Fibroblast of gingiva (primary cell): ENCODE measurements around the gene FSCN2.

ENCODE experiments used
- DNase-seq: peaks from one replicate; pipeline ENCODE4 v3.0.0-alpha.2; 2011; ENCODE audit warnings: low read depth

The FSCN2 gene

GRCh38 chr17:81558115-81558468 is 29.9 kb downstream of the FSCN2 start:
- DNase-seq, result no peak

DNA sequence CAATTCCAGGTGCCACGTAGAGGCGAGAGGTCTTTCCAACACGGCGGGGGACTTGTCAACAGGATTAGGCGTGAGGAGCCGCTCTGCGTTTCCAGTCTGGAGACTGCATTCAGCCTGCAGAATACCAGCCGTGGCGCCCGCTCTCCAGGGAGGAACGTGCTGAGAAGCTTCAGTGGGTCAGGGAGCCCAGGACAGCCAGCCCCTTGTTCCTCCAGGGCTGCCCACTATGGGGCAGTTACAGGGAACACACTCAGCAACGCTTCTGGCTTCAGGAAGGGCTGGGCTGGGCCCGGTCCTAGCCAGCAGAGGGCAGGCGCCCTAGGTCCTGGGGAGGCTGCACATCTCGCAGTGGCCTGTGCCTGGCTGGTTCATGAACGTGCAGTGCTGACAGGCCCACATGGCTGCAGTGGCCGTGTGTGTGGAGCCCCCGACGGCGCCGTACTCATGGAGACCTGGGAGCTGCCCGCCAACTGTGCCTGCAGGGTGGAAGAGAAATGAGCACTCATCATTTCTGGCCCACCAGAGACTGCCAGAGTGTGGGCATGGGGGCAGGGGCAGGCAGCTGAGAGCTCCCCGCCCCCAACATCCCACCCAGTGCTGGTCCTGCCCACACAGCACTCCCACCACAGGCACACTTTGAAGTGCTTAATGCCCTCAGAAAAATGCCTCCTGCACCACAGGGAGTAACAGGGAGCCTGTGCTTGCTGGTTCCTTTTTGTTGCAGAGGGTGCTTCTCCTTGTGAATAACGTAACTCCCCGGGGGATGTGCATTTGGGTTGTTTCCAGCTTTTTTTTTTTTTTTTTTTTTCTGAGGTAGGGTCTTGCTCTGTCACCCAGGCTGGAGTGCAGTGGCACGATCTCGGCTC is 31.0 kb downstream of the FSCN2 start:
- DNase-seq, result no peak

DNA sequence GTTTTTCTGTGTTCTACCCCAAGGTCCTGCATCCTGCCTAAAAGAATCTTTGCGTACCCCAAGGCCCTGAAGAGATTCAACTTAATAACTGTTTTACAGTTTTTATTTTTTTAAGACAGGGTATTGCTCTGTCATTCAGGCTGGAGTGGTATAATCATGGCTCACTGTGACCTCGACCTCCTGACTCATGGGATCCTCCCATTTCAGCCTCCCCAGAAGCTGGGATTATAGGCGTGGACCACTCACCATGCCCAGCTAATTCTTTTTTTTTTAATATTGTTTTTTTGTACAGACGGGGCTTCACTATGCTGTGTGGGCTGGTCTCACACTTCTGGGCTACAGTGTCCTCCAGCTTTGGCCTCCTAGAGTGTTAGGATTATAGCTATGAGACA is 33.3 kb downstream of the FSCN2 start:
- no peak for DNase-seq

DNA sequence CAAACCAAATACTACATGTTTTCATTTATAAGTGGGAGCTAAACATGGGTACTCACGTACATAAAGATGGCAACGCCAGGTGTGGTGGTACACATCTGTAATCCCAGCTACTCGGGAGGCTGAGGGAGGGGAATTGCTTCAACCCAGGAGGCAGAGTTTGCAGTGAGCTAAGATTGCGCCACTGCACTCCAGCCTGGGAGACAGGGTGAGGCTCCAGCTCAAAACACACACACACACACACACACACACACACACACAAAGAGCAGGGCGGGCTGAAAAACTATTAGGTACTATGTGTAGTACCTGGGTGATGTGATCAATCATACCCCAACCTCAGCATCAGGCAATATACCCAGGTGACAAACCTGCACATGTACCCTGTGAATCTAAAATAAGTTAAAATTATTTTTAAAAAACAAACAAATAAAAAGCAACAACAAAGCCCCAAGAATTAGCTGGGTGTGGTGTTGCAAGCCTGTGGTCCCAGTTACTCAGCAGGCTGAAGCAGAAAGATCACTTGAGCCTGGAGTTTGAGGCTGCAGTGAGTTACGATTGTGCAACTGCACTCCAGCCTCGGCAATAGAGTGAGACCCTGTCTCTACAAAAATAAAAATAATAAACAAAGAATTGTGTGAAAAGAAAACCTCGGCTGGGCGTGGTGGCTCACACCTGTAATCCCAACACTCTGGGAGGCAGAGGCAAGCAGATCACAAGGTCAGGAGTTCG is 35.8 kb downstream of the FSCN2 start:
- peak; percentile 90 for DNase-seq

GRCh38 chr17:81564778-81565177 is 36.6 kb downstream of the FSCN2 start:
- no peak for DNase-seq

DNA sequence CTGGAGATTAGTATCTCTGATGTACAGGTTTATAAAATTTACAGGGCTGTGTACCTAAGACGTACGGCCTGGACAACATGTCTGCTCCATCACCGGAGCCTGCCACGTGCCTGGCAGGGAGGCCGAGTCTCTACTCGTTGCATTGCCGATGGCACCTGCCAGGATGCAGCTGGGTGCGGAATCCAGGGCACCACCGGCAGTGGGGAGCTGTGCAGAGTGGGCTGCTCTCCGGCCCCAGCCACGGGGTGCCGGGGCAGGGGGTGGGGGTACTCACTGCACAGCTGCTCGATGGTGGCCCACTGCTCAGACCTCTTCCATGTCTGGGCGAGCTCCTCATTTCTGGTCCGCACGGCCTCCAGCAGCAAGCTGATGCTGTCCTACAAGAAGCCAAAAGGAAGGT is 37.1 kb downstream of the FSCN2 start:
- DNase-seq, result no peak

DNA sequence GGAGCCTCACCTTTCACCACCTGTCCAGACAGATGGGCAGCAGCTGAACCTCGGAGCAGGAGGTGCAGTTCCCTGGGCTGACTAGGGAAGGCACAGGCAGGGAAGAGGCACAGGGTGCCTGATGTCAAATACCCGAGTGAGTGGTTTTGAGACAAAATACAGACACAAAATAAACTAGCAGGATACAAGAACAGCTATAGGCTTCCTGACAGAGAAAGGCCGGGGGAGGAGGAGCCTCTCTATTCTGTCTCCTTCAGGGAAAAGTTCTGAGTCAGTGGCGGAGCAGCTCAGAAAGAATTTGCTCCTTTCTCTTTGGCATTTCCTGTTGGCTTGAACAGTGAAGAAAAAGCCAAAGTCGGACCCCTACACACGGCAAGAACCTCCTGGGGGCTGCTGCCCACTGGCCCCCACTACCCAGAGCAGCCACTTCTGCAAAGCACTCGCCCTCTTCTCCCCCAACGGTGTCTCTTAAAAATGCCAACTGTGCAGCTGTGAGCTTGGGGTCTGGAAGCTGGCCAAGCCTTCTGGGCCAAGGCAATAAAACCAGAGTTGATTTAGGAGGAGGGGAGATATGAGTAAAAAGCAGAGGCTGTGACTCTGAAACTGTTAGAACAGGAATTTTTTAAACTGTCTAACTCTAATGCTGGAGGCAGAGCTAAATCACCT is 38.4 kb downstream of the FSCN2 start:
- peak; percentile 86 for DNase-seq

DNA sequence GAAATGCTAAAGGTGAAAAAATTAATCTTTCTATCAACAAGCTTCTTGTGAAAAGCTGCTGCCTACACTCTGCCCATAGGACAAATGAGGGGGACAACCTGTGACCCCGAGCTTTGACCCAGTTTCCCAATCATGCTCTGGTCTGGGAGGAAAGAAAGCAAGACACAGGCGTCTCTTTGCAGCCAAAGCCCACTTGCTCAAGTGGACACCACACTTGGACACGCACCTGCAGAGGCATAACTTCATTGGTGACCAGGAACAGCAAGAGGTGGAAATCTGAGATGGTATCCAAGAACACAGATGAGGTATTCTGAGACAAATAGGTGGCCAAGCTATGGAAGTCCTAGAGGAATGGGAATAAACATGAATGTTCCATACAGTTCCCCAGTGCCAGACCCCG is 39.0 kb downstream of the FSCN2 start:
- DNase-seq, result no peak

GRCh38 chr17:81568416-81568815 is 40.2 kb downstream of the FSCN2 start:
- DNase-seq, result no peak

DNA sequence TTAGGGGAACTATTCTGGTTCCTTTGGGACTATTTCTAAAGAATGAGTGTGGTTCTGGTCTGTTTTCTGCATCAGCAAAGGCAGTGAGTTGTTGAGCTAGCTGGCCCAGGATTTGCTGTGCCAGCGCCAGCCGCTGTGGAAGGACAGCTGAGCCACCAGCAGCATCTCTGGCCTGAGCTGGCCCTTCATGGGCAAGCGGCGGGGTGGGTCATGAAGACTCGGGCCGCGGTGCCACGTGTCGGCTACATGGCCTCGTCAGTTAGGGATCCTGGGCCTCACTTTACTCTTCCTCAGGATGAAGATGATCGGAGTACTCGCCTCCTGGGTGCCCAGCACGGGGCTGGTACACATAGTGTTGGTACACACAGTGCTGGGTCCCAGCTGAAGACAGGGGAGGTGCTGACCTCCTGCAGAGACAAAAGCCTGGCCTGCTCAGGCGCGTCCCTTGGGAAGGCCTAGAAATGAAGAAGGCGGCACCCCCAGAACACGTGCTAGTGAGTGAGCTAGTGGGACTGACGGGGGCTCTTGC is 41.9 kb downstream of the FSCN2 start:
- no peak for DNase-seq

DNA sequence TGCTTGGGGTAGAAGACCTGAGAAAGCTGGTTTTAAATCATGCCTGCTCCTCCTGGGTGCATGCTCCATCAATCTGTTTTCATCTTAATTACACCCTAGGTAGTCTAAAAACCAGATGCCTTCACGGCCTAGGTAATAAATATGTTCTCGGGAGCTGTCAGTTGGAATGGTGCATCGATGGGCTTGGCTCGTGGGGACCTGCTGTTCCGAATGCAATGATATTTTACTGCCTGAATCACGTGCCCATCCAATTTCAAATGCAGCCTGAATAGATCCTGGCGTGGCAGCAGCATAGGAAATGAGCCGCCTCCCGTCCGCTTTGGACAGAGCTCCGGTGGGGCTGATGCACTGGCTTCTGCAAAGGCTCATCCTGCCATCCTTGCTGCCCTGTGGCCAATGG is 42.8 kb downstream of the FSCN2 start:
- DNase-seq, result no peak

GRCh38 chr17:81572563-81573168 is 44.5 kb downstream of the FSCN2 start:
- DNase-seq, result no peak

DNA sequence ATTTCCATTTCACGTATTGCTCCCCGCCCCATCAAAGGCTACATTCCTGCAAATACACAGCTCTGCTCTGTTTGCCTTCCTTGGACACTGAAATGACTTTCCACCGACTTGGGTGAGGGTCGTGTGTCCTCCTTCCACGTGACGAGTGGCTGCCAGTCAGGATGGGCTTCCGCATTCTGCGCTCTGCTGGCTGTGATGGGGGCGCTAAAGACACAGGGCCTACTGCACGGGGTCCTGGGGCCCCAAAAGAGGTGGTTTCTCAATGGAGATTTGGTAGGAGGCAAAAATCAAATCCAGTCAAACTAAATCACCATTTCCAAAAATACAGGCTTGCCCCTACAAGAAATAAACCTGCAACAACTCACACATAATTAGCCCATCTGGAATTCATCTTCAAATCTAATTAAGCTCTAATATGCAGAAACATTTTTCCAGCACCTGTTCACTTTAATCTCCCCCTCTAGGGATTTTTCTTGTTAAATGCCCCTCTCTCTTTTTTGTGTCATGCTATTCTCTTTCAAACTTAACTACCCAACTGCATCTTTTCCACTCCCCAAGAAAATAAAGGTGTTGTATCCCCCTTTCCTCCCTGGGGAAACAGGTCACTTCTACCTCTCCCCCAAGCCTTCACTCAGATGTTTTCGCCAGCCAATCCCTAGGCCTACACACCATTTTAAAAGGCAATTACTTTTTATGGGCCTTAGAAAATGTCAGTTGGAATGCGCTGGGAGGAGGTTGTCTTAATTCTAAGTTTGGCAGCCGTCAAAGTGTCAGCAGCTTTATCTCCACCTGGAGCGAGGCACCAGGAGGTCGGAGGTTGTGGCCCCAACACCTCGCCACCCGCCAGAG is 45.8 kb downstream of the FSCN2 start:
- no peak for DNase-seq

DNA sequence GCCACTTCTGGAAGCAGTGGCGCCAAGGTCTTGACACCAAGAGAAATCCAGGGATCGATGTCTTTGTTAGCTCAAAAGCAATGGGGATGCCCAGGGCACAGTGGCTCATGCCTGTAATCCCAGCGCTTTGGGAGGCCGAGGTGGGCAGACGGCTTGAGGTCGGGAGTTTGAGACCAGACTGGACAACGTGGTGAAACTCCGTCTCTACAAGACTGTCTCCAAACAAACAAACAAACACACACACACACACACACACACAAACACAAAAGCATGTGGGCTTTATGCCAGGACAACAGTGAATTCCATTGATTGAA is 46.4 kb downstream of the FSCN2 start:
- DNase-seq, result no peak

GRCh38 chr17:81575836-81576235 is 47.7 kb downstream of the FSCN2 start:
- no peak for DNase-seq

GRCh38 chr17:81576621-81577277 is 48.6 kb downstream of the FSCN2 start:
- peak; percentile 67 for DNase-seq

- peak; percentile 34 for DNase-seq
These were observed 49.3 kb downstream of the FSCN2 start for GRCh38 chr17:81577278-81578000.

- DNase-seq, result no peak
These were observed 49.9 kb downstream of the FSCN2 start for GRCh38 chr17:81578038-81578441.

DNA sequence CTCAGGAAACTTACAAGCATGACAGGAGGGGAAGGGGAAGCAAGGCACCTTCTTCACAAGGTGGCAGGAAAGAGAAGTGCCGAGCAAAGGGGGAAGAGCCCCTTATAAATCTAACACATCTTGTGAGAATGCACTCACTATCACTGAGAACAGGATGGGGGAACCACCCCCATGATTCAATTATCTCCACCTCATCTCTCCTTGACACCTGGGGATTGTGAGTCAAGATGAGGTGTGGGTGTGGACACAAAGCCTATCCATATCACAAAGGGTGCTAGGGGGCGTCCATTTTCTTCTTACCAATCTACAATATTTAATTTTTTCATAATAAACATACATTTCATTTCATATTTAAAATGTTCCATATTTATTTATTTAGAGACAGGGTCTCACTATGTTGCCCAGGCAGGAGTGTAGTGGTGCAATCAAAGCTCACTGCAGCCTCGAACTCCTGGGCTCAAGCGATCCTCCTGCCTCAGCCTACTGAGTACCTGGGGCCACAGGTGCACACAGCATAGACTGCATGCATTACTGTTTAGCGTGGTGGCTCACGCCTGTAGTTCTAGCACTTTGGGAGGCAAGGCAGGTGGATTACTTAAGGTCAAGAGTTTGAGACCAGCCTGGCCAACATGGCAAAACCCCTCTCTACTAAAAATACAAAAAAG is 50.5 kb downstream of the FSCN2 start:
- no peak for DNase-seq

- DNase-seq, result no peak
These were observed 51.1 kb downstream of the FSCN2 start for GRCh38 chr17:81579298-81579697.
